SIG-M5 treated with dmso at 0.1 percent for 504 hours (cell line): ENCODE results near the gene C14orf132.

Experiments used
- DNase-seq: peaks from one replicate; lab custom pipeline; 2025; ENCODE audit not compliant: unreplicated experiment; lab: John Stamatoyannopoulos, UW

The C14orf132 gene

GRCh38 chr14:96096639-96097610 is 57.8 kb downstream of the C14orf132 start:
- DNase-seq: no peak

GRCh38 chr14:96097752-96098151 is 58.6 kb downstream of the C14orf132 start:
- no peak for DNase-seq

- peak; percentile 67 for DNase-seq
Observed at GRCh38 chr14:96098309-96098998, 59.3 kb downstream of the C14orf132 start.

GRCh38 chr14:96098999-96099335 is 59.8 kb downstream of the C14orf132 start:
- DNase-seq: no peak

- peak; percentile 68 for DNase-seq
Observed at GRCh38 chr14:96100161-96101064, 61.3 kb downstream of the C14orf132 start.

- no peak for DNase-seq
Observed at GRCh38 chr14:96102081-96102856, 63.1 kb downstream of the C14orf132 start.

GRCh38 chr14:96103075-96103474 is 63.9 kb downstream of the C14orf132 start:
- no peak for DNase-seq

- no peak for DNase-seq
Observed at GRCh38 chr14:96103560-96104460, 64.6 kb downstream of the C14orf132 start.

- DNase-seq: peak; percentile 65
Observed at GRCh38 chr14:96104469-96105057, 65.4 kb downstream of the C14orf132 start.

- no peak for DNase-seq
Observed at GRCh38 chr14:96105089-96105925, 66.1 kb downstream of the C14orf132 start.

GRCh38 chr14:96105926-96106441 is 66.8 kb downstream of the C14orf132 start:
- DNase-seq: no peak

GRCh38 chr14:96106891-96107290 is 67.7 kb downstream of the C14orf132 start:
- DNase-seq: no peak

GRCh38 chr14:96108061-96108795 is 69.1 kb downstream of the C14orf132 start:
- DNase-seq: no peak

- DNase-seq: no peak
Observed at GRCh38 chr14:96108911-96109310, 69.7 kb downstream of the C14orf132 start.

GRCh38 chr14:96109596-96110355 is 70.6 kb downstream of the C14orf132 start:
- no peak for DNase-seq

- DNase-seq: no peak
Observed at GRCh38 chr14:96112032-96112431, 72.9 kb downstream of the C14orf132 start.
